ENCODE measurements around the gene SLBP.

The SLBP gene
- 23.4 to 104 (median 56.5) reads per million in 17 experiments for total RNA-seq

GRCh38 chr4:1712216-1713002 lies at the start of gene SLBP:
Gene SLBP (minus strand): TSS chr4:1712319. CDS start chr4:1712188, 131 bp downstream.
- peak; percentile 98 to 99 (median 99) for DNase-seq

- DNase-seq = no peak
Observed at GRCh38 chr4:1761130-1761689, 49.1 kb upstream of the SLBP start.

GRCh38 chr4:1760521-1761071 lies 48.5 kb upstream of the SLBP start:
- no peak for DNase-seq

- no peak for DNase-seq
Observed at GRCh38 chr4:1759818-1760223, 47.7 kb upstream of the SLBP start.

- no peak for DNase-seq
Observed at GRCh38 chr4:1759170-1759817, 47.2 kb upstream of the SLBP start.

GRCh38 chr4:1758306-1759121 lies 46.4 kb upstream of the SLBP start:
- peak in 1 of 4 experiments; percentile 31 for DNase-seq

GRCh38 chr4:1757836-1758235 lies 45.7 kb upstream of the SLBP start:
- no peak for DNase-seq

GRCh38 chr4:1756893-1757779 lies 45.0 kb upstream of the SLBP start:
- DNase-seq = no peak

- DNase-seq = no peak
Observed at GRCh38 chr4:1756079-1756478, 44.0 kb upstream of the SLBP start.

- no peak for DNase-seq
Observed at GRCh38 chr4:1755297-1755696, 43.2 kb upstream of the SLBP start.

GRCh38 chr4:1754336-1754735 lies 42.2 kb upstream of the SLBP start:
- no peak for DNase-seq

- no peak for DNase-seq
Observed at GRCh38 chr4:1753697-1754311, 41.7 kb upstream of the SLBP start.

GRCh38 chr4:1753294-1753696 lies 41.2 kb upstream of the SLBP start:
- no peak for DNase-seq

GRCh38 chr4:1752284-1753041 lies 40.3 kb upstream of the SLBP start:
- DNase-seq = peak; percentile 53 to 75 (median 65)

GRCh38 chr4:1751919-1752283 lies 39.8 kb upstream of the SLBP start:
- no peak for DNase-seq

GRCh38 chr4:1751155-1751918 lies 39.2 kb upstream of the SLBP start:
- no peak for DNase-seq

- DNase-seq = no peak
Observed at GRCh38 chr4:1750381-1751154, 38.4 kb upstream of the SLBP start.

- DNase-seq = no peak
Observed at GRCh38 chr4:1749826-1750225, 37.7 kb upstream of the SLBP start.

GRCh38 chr4:1749370-1749769 lies 37.3 kb upstream of the SLBP start:
- DNase-seq = no peak
